OCI-M2 (cell line): ENCODE results near the gene ENAM.
"Not testable (repeated sequence)": the region's sequence is repeated elsewhere in the genome, so short reads cannot be mapped to it uniquely, and the experiment has no call there.

Source experiments
- DNase-seq: peaks from one replicate; lab custom pipeline; 2025; ENCODE audit not compliant: unreplicated experiment; lab: John Stamatoyannopoulos, UW

ENAM gene

GRCh38 chr4:70674731-70675130, 46.2 kb downstream of the ENAM start:
- DNase-seq: no peak

- no peak for DNase-seq
These were observed 48.1 kb downstream of the ENAM start for GRCh38 chr4:70676554-70677090.

- no peak for DNase-seq
These were observed 49.9 kb downstream of the ENAM start for GRCh38 chr4:70678383-70678999.

GRCh38 chr4:70680934-70681333, 52.4 kb downstream of the ENAM start:
- no peak for DNase-seq

- DNase-seq: no peak
These were observed 53.2 kb downstream of the ENAM start for GRCh38 chr4:70681704-70682103.

GRCh38 chr4:70682142-70682541, 53.6 kb downstream of the ENAM start:
- not testable (repeated sequence) for DNase-seq

- DNase-seq: no peak
These were observed 58.8 kb downstream of the ENAM start for GRCh38 chr4:70687392-70687791.

- DNase-seq: peak; percentile 56
These were observed 59.6 kb downstream of the ENAM start, which contains the start of gene UTP3 for GRCh38 chr4:70687821-70688794. TSS of gene UTP3 (plus strand) at chr4:70688532. CDS start at chr4:70688678, 146 bp downstream.

GRCh38 chr4:70688795-70689231, 60.3 kb downstream of the ENAM start:
- DNase-seq: no peak

GRCh38 chr4:70691661-70692060, 63.1 kb downstream of the ENAM start:
- DNase-seq: no peak

- not testable (repeated sequence) for DNase-seq
These were observed 66.1 kb downstream of the ENAM start for GRCh38 chr4:70694633-70695032.
